KOPT-K1 (cell line): ENCODE results near the gene TGFBR3L.

Experiments
- H3K27ac ChIP-seq: fragments of 200-600 bp; sonication (generic); 2 replicates; pipeline ENCODE4 v1.5.1; 2016; ENCODE audit warnings: antibody characterized with exemption, mild to moderate bottlenecking, low read depth, low read length; ENCODE audit not compliant: poor library complexity, severe bottlenecking
- H3K36me3 ChIP-seq: fragments of 200-600 bp; sonication (generic); 2 replicates; pipeline ENCODE4 v1.5.1; 2017; ENCODE audit warnings: antibody characterized with exemption, mild to moderate bottlenecking, low read length, moderate library complexity; ENCODE audit not compliant: insufficient read depth
- H3K9me3 ChIP-seq: fragments of 200-600 bp; sonication (generic); 2 replicates; pipeline ENCODE4 v1.5.1; 2017; ENCODE audit warnings: antibody characterized with exemption, low read length, mild to moderate bottlenecking; ENCODE audit not compliant: insufficient read depth, poor library complexity, severe bottlenecking

Gene TGFBR3L

GRCh38 chr19:7961920-7962626 lies 47.4 kb downstream of the TGFBR3L start:
- H3K9me3 ChIP-seq: no peaks in the 10 kb centered on the region
- H3K36me3 ChIP-seq: peaks cover 97% of the 10 kb centered on the region
- H3K27ac ChIP-seq: no peak overlapping the region

- Histone ChIP-seq H3K9me3 (no peaks in the 10 kb centered on the region), H3K36me3 (peaks cover 100% of the 10 kb centered on the region), H3K27ac (no peak overlapping the region)
These were observed 48.1 kb downstream of the TGFBR3L start for GRCh38 chr19:7962644-7963268.

- peaks cover 100% of the 10 kb centered on the region for H3K36me3 ChIP-seq
These were observed 48.9 kb downstream of the TGFBR3L start for GRCh38 chr19:7963566-7963965.

GRCh38 chr19:7965259-7965841 lies 50.7 kb downstream of the TGFBR3L start:
- no peaks in the 10 kb centered on the region for H3K9me3 ChIP-seq
- peaks cover 99% of the 10 kb centered on the region for H3K36me3 ChIP-seq
- H3K27ac ChIP-seq: no peak overlapping the region

More at GRCh38 chr19:7963566-7963965, 48.9 kb downstream of the TGFBR3L start:
- H3K9me3 ChIP-seq: no peaks in the 10 kb centered on the region
- no peak overlapping the region for H3K27ac ChIP-seq

GRCh38 chr19:7965921-7966665 lies 51.5 kb downstream of the TGFBR3L start:
- H3K36me3 ChIP-seq: peaks cover 99% of the 10 kb centered on the region
- no peak overlapping the region for H3K27ac ChIP-seq

GRCh38 chr19:7968008-7968795 lies 53.6 kb downstream of the TGFBR3L start:
- H3K27ac ChIP-seq: no peak overlapping the region
- no peaks in the 10 kb centered on the region for H3K9me3 ChIP-seq
- H3K36me3 ChIP-seq: peaks cover 99% of the 10 kb centered on the region

More at GRCh38 chr19:7965921-7966665, 51.5 kb downstream of the TGFBR3L start:
- H3K9me3 ChIP-seq: no peaks in the 10 kb centered on the region
